K562 (cell line): Measurements from ENCODE around the gene RPL11. TPM values are rescaled to one million over a fixed set of nuclear protein-coding genes. Genes with fewer than 3 reads are reported as not detected.

ENCODE experiments used
- ATF7 ChIP-seq: fragments of 450-650 bp; IDR thresholded peaks from 2 replicates; pipeline ENCODE4 v1.7.1; 2014; ENCODE audit warnings: mild to moderate bottlenecking, moderate library complexity
- CUX1 ChIP-seq: fragments of 200-800 bp; sonication (Bioruptor generic); IDR thresholded peaks from 2 replicates; pipeline ENCODE4 v1.6.1; 2016; ENCODE audit warnings: missing genetic modification characterization, missing compliant biosample characterization
- EGR1 ChIP-seq: fragments of 450-650 bp; conservative IDR thresholded peaks from 2 replicates; pipeline ENCODE4 v1.6.1; 2017; ENCODE audit warnings: mild to moderate bottlenecking
- ETV1 ChIP-seq: fragments of 450-650 bp; conservative IDR thresholded peaks from 2 replicates; pipeline ENCODE4 v1.6.1; 2016; ENCODE audit warnings: missing genetic modification characterization, control low read depth, low read depth, missing compliant biosample characterization
- ETV5 ChIP-seq: sonication (generic); formaldehyde crosslinking; IDR thresholded peaks from 2 replicates; pipeline ENCODE4 v1.4.0; 2020; ENCODE audit warnings: low read depth, mild to moderate bottlenecking, missing genetic modification reagents
- HMGXB4 ChIP-seq: sonication (generic); formaldehyde crosslinking; IDR thresholded peaks from 2 replicates; pipeline ENCODE4 v1.8.1; 2023; ENCODE audit warnings: mild to moderate bottlenecking, missing genetic modification reagents
- ILF3 ChIP-seq: fragments of 450-650 bp; IDR thresholded peaks from 2 replicates; pipeline ENCODE4 v1.6.1; 2018; ENCODE audit warnings: antibody characterized with exemption, mild to moderate bottlenecking, moderate library complexity, borderline replicate concordance
- NR2C1 ChIP-seq, 2 experiments: fragments of 450-650 bp; IDR thresholded peaks; 2 replicates each; pipeline ENCODE4 v1.6.1; 2017; ENCODE audit warnings: mild to moderate bottlenecking in 2 of 2, antibody characterized with exemption in 1 of 2, inconsistent platforms in 1 of 2, missing compliant biosample characterization in 1 of 2, missing genetic modification characterization in 1 of 2
- POLR2H ChIP-seq: IDR thresholded peaks from 2 replicates; pipeline ENCODE4 v1.6.1; 2016; ENCODE audit warnings: missing genetic modification characterization, low read depth, mild to moderate bottlenecking, control low read depth, missing compliant biosample characterization, moderate library complexity
- SMAD3 ChIP-seq: fragments of 450-650 bp; formaldehyde crosslinking; conservative IDR thresholded peaks from 2 replicates; pipeline ENCODE4 v1.4.0; 2020; ENCODE audit warnings: mild to moderate bottlenecking
- TCF7 ChIP-seq: sonication (generic); IDR thresholded peaks from 2 replicates; pipeline ENCODE4 v1.6.1; 2016; ENCODE audit warnings: antibody characterized with exemption, borderline replicate concordance
- TCF7L2 ChIP-seq: fragments of 150-350 bp; IDR thresholded peaks from 2 replicates; pipeline ENCODE4 v1.6.1; 2016; ENCODE audit warnings: low read depth, mild to moderate bottlenecking, low read length, moderate library complexity
- ZBTB7A ChIP-seq: IDR thresholded peaks from 2 replicates; pipeline ENCODE4 v1.6.1; 2011; ENCODE audit warnings: low read depth, mild to moderate bottlenecking, low read length, moderate library complexity, borderline replicate concordance; ENCODE audit not compliant: control insufficient read depth
- ZNF644 ChIP-seq: fragments of 200-800 bp; sonication (Bioruptor generic); IDR thresholded peaks from 2 replicates; pipeline ENCODE4 v1.6.1; 2016; ENCODE audit warnings: low read depth, missing genetic modification characterization, missing compliant biosample characterization
- ZNF830 ChIP-seq: fragments of 250-450 bp; sonication (Bioruptor Pico); IDR thresholded peaks from 2 replicates; pipeline ENCODE4 v1.5.0; 2021; ENCODE audit warnings: mild to moderate bottlenecking
- polyA plus RNA-seq, 8 experiments: library from polyadenylated mRNA; depleted of rRNA in 4 of 8; stranded (reverse) in 5 of 8; unstranded in 3 of 8; fragments of >200 nt; fragmentation: Nextera tagmentation in 2 of 8; fragmentation: Illumina TruSeq in 1 of 8; extraction: Ambion mirVana in 2 of 8; extraction: Trizol in 1 of 8; gene quantifications; 2 replicates each; pipeline versions ENCODE4 v1.2.1 to v1.2.3, GENCODE V29; 2011 to 2014; ENCODE audit warnings: inconsistent platforms in 1 of 8, missing spikeins in 1 of 8
- total RNA-seq, 7 experiments: library from RNA; depleted of rRNA in 6 of 7; stranded (reverse); fragments of >200 nt in 6 of 7; fragmentation: Illumina TruSeq in 2 of 7; extraction: Trizol in 2 of 7; gene quantifications; 2 replicates each; pipeline versions ENCODE4 v1.2.1 to v1.2.3, GENCODE V29; 2011 to 2021; ENCODE audit warnings: low replicate concordance in 1 of 7
- TF ChIP-seq, protein P1 (sequence below), 2 experiments: fragments of 450-650 bp; IDR thresholded peaks; 2 replicates each; pipeline ENCODE4 v1.6.1; 2016

Gene RPL11
- total and polyA plus RNA-seq, 9 of the 15 experiments (the other 6 are each of a cell fraction or from before 2014, with no cell fraction given), result 1,781 to 4,526 (median 3,111) TPM

DNA sequence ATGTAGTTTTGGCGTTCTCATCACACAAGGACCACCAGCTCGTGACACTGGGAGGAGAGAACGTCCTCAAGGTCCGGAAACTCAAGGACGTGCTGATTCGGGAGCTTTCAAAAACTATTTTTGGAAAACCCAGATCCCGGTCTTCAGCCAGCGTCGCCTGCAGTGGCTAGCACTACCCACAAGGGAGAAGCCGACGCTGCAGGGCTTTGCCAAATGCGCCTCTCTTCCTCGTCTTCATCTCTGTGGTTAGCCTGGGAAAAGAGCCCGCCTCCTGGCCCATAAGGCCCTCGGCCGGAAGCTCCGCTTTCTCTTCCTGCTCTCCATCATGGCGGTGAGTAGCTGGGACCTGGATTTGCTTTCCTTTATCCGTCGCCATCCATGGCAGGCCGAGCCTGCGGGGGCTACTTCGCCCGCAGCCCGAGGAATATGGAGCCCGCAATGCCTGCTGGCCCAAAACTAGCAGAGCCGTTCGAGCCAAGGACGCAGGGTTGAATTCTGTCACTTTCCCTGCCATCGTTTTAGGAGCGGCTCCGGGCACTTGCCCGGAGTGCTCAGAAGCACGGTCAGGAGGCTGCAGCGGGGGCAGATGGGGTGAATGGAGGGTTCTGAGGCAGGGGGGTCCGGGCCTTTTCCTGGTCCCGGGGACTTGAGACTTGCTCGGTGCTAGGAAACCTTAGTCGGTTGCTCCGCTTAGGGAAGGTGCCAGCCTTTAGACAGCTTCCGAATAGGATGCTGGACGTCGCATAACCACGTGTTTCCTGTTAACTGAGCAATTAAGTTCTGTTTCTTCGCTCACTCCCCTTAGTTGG lies at the start of gene RPL11 (continued):
- TF ChIP-seq NR2C1 (IDR thresholded peaks at IDR 0.05) (peak; percentile 72; the same call in 1 of the 2 replicates), NR2C1 (tag; IDR thresholded peaks at IDR 0.05) (peak; percentile 83), SMAD3 (0 out of 2 replicates have a peak, but pooled peaks have one; percentile 32), ZBTB7A (no peak), ZNF830 (0 out of 2 replicates have a peak, but pooled peaks have one; percentile 75), HMGXB4 (0 out of 2 replicates have a peak, but pooled peaks have one; percentile 74), ATF7 (peak; percentile 83), CUX1 (no peak), POLR2H (peak; percentile 98), EGR1 (no peak), ZNF644 (tag) (no peak; the same call in 1 of the 2 replicates), ILF3 (peak; percentile 76; the same call in 1 of the 2 replicates), TCF7 (peak; percentile 72; the same call in 1 of the 2 replicates), ETV5 (peak; percentile 88), ETV1 (peak; percentile 91), TCF7L2 (no peak)
- TF ChIP-seq, protein P1, sequence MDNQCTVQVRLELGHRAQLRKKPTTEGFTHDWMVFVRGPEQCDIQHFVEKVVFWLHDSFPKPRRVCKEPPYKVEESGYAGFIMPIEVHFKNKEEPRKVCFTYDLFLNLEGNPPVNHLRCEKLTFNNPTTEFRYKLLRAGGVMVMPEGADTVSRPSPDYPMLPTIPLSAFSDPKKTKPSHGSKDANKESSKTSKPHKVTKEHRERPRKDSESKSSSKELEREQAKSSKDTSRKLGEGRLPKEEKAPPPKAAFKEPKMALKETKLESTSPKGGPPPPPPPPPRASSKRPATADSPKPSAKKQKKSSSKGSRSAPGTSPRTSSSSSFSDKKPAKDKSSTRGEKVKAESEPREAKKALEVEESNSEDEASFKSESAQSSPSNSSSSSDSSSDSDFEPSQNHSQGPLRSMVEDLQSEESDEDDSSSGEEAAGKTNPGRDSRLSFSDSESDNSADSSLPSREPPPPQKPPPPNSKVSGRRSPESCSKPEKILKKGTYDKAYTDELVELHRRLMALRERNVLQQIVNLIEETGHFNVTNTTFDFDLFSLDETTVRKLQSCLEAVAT (IDR thresholded peaks at IDR 0.05), result peak; percentile 10 to 75
